Measurements from ENCODE around the gene TIGD2.

TIGD2 gene

GRCh38 chr4:89110986-89111832 is at the start of gene TIGD2:
Gene TIGD2, plus strand, starts transcription at chr4:89111533. Its CDS starts 1,442 bp downstream, at chr4:89112975.
- DNase-seq (ENCODE audit: low read depth): peak; percentile 44
- in situ Hi-C loops (cut with HindIII; ENCODE audit: low sequenced_read_pairs): no loop called here
- peak within 1 kb of the TSS; percentile 81 for H3K4me3 ChIP-seq (ENCODE audit: low read depth, low read length)
- TF ChIP-seq CTCF (IDR thresholded peaks at IDR 0.05; ENCODE audit: low read depth, low read length, missing control alignments): peak; percentile 75

DNA sequence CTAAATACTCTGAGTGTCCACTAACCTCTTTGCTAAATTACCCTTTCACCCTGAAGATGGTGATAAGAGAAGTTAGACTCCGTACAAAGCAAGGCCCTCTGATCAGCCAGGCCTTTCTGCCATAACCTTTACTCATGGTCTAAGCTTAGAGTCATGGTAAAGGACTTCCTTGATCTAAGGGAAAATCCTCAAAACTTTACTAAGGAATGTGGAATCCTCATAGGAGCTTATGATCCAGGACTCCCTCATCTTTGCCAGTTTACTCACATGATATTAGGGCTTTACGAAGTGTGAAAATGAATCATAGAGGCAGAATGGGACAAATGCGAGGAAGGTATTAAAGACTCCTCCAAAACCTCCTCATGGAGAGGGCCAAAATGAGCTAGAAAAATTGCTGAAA is 46.5 kb upstream of the TIGD2 start:
- peak; percentile 31 for DNase-seq (ENCODE audit: low read depth)
- no peak for TF ChIP-seq CTCF (IDR thresholded peaks at IDR 0.05; ENCODE audit: low read depth, low read length, missing control alignments)
- in situ Hi-C loops (cut with HindIII; ENCODE audit: low sequenced_read_pairs): no loop called here
- H3K4me3 ChIP-seq (ENCODE audit: low read depth, low read length): no peak overlapping the region

GRCh38 chr4:89067417-89067816 is 43.9 kb upstream of the TIGD2 start:
- no peak for DNase-seq (ENCODE audit: low read depth)
- no peak overlapping the region for H3K4me3 ChIP-seq (ENCODE audit: low read depth, low read length)
- in situ Hi-C loops (cut with HindIII; ENCODE audit: low sequenced_read_pairs): no loop called here
- no peak for TF ChIP-seq CTCF (IDR thresholded peaks at IDR 0.05; ENCODE audit: low read depth, low read length, missing control alignments)

DNA sequence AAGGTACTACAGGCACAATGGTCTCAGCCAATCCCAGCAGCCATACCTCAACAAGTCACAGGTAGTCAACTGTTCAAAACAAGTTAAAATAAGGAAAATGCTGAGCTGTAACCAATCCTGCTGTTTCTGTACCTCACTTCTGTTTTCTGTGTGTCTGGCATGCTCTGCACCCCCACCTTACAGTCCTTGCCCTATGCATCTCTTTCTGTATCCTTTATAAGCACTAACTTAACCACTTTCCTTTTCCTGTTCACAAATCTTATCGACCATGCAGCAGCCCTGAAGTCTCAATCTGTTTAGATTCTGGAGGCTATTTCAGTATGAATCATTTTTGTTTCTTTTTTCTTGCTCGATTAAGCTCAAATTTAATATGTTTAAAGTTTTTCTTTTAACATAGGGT is 41.9 kb upstream of the TIGD2 start:
- no peak for TF ChIP-seq CTCF (IDR thresholded peaks at IDR 0.05; ENCODE audit: low read depth, low read length, missing control alignments)
- no peak overlapping the region for H3K4me3 ChIP-seq (ENCODE audit: low read depth, low read length)
- in situ Hi-C loops (cut with HindIII; ENCODE audit: low sequenced_read_pairs): no loop called here
- DNase-seq (ENCODE audit: low read depth): no peak

DNA sequence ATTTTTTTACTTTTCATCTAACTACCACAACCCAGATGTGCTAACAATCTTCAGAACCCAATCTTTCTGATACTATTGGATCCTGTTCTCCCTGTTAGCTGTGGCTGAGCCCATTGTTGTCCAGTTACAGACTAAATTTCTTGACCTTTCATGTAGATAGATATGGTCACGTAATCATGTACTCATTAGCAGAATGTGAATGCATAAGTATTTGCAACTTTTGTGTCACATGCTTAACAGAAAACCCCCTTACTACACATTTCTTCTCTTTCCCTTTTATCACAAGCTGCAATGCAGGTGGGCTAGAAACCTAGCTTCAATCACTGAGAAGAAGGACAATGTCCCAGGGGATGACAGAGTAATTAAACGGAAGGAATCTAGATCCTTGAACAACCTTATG is 41.3 kb upstream of the TIGD2 start:
- in situ Hi-C loops (cut with HindIII; ENCODE audit: low sequenced_read_pairs): no loop called here
- H3K4me3 ChIP-seq (ENCODE audit: low read depth, low read length): no peak overlapping the region
- TF ChIP-seq CTCF (IDR thresholded peaks at IDR 0.05; ENCODE audit: low read depth, low read length, missing control alignments): no peak
- DNase-seq (ENCODE audit: low read depth): no peak

DNA sequence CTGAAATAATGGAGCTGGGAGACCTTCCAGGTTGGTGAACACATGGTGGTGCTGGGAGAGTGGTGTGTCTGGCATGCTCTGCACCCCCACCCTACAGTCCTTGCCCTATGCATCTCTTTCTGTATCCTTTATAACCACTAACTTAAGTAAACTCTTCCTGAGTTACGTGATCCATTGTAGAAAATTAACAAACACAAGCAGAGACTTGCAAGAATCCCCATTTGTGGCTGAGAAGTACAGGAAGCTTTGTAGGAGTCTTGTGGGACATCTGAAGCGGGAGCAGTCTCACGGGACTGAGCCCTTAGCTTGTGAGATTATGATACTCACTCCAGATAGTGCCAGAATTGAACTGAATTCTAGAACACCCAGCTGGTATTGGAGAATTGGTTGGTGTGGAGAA is 40.0 kb upstream of the TIGD2 start:
- DNase-seq (ENCODE audit: low read depth): no peak
- no peak overlapping the region for H3K4me3 ChIP-seq (ENCODE audit: low read depth, low read length)
- TF ChIP-seq CTCF (IDR thresholded peaks at IDR 0.05; ENCODE audit: low read depth, low read length, missing control alignments): no peak
- in situ Hi-C loops (cut with HindIII; ENCODE audit: low sequenced_read_pairs): no loop called here
